Stimulated activated CD4-positive, alpha-beta T cell treated with anti-CD3 and anti-CD28 coated beads, Interleukin-2, amount 100 ng/mL, for 48 hours (primary cell): ENCODE measurements around the gene HMGCS2.
"Not testable (repeated sequence)": the region's sequence is repeated elsewhere in the genome, so short reads cannot be mapped to it uniquely, and the experiment has no call there.

Source experiments
- DNase-seq, 2 donors: peaks; one replicate each; pipeline ENCODE4 v3.0.0-alpha.2; 2020

HMGCS2 gene

GRCh38 chr1:119787776-119788175, 19.1 kb upstream of the HMGCS2 start:
- DNase-seq, result no peak

DNA sequence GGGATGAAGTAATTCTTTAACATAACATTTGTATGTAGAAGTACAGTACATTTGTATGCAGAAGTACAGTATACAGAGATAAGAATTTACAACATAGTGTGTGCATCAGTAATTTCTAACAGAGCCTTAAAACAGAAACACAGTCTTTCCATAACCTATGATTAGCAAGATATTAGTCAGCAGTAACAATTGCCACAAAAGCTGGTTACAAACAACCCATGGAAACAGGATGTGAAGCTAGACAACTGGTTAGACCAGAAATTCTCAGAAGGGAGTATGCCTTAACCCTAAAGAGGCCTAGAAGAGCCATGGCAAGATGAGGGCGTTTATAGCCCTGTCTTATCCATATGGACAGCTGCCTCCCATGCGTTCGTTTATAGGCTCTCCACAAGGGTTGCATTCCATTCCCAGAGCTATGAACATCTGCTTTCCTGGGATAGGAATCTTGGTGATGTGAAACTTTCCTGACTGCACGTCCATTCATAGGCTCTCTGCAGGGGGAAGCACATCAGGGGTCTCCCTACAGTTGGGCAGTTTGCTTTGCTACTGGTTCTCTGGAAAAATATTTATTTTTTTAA, 17.9 kb upstream of the HMGCS2 start:
- not testable (repeated sequence) for DNase-seq

DNA sequence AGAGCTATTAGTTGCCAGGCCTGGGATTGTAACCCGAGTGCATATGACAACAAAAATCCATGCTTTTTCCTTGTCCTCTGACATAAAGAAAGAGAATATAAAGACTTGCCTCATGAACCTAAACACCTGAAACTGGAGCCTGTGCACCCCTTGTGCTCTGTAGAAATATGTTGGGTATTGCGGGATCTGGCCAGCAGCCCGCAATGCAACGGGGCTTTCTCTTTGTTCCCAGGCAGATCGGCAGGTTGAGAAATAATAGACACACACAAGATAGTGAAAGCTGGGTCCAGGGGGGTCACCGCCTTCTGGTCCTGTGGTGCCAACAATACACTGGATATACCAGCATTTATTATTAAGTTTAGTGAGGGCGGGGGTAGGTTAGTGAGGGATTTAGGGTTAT, 17.3 kb upstream of the HMGCS2 start:
- not testable (repeated sequence) for DNase-seq

GRCh38 chr1:119784191-119784781, 15.6 kb upstream of the HMGCS2 start:
- DNase-seq, result no peak

GRCh38 chr1:119783354-119784185, 14.9 kb upstream of the HMGCS2 start:
- DNase-seq, result no peak

DNA sequence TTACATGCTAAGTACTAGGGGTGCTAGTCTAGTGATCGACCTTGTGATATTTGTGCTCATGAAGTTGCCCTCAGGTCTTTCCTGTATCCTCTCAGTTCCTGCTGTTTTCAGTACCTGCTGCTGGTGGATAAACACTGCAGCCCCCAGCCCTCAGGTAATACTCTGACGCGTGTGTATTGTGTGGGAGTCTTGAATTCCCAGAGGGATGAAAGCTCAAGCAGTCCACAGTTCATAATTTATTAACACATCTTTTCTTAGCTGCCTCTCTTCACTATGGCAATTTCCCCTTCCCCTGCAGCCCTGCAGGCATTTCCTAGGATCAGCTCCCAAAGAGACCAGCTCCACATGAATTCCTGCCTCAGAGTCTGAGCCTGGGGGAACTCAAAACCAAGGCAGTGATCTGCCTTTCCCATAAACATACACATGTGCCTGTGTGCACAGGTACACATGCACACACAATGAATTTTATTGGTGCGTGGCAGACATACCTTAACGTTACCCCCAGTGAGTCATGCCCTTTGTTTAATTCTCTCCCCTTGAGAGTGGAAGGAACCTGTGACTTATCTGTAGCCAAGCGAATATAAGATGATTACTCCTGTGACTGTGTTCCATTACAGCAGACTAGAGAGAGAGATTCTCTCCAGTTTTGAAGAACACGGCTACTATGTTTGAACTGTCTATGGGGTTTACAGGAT, 14.1 kb upstream of the HMGCS2 start:
- DNase-seq, result no peak

DNA sequence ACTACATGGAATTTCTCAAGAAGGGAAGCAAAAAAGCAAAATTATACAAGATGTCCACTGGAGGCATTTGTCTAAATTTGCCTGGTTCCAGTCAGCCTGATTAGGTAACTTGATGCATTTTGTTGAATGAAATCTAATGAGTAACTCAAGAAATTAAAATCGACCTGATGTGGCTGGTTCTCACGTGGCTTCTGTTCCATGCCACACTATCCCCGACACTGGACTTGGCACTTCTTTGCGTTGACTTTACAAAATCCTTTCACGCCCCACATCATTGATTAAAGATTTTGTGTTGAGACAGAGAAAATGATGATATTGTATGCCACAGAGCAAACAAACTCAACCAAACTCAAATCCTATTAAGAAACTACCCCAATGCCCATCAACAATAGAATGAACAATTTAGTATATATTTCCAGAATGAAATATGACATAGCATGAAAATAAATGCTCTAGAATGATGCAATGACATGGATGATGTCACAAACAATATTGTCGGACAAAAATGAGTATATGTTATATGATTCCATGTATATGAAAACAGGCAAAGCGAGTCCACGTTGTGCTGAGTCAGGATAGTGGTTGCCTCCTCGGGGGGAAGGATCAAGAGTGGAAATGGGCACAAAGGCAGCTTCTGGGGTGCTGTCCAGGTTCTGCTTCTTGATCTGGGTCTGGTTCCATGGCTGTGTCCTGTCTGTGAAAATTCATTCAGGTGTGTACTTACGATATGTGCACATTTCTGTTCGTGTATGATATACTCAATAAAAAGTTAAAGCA, 12.9 kb upstream of the HMGCS2 start:
- no peak for DNase-seq

DNA sequence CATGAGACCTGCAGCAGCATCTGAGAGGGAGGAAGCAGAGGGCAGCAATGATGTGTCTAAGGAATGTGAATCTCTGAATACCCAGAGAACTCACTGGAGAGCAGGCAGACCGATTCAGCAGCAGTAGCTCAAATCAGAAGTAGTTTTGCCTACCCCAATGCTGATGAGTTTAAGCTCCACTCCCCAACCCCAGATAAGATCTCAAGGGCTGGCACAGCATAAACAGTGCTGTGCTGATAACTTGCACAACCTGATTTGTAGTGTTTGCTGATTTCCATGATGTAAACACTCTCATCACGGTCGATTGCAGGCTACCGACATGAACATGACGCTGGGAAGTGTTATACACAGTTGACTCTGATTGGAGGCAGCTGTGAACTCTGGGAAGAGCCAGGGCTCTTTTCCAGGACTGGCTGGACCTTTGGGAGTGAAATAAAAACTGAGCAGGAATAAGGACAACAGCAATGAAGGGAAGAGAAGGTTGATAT, 11.2 kb upstream of the HMGCS2 start:
- DNase-seq, result no peak

- no peak for DNase-seq
Measured at GRCh38 chr1:119778886-119779560, 10.3 kb upstream of the HMGCS2 start.

DNA sequence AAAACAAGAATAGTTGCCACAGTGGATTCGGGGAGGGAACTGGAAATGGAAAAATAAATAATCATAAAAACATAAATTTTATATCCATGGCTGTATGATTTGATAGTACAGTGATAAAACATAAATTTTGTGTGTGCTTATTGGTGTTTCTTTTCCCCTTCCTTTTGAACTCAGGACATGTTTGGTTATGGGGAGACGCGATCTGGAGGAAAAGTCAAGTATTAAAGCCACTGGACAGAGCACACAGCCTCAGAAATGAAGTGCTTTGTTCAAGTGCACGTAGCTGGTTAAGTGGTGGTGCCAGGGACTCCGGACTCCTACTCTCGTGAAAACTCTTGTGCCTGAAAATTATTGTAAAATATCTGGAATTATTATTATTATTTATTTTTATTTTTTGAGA, 9.7 kb upstream of the HMGCS2 start:
- DNase-seq, result no peak

DNA sequence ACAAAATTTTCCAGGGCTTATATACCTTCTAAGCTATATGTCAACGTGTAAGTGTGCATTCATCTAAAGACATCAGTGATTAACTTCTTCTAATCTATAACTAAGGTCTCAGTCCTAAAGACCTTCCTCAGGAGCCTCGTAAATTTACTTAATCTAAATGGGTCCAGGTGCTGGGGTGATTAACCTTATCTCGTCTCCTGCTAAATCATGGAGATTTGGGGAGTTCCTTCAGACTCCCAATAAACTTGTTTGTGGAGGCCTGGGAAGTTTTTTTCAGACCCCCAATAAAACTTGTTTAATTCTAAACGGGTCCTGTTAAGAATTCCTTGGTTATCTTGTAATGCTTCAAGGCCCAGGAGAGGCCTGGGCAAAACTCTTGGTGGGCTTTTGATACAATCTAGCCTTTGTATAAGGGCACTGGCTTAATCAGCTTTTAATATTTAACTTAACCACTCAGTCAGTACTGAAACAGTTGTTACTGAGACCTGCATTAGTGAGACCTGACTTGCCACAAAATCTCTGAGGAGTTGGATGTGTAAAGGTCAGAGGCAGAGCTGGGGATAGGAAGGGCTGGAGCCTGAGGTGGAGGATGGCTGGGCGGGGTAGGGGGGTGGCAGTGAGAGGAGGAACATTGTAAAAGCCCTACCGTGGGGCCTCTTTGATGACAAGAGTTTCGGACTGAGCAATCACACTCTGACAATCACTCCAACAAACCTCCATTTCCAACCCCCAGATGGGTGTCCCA, 6.2 kb upstream of the HMGCS2 start:
- DNase-seq, result no peak

GRCh38 chr1:119773711-119774241, 5.1 kb upstream of the HMGCS2 start:
- DNase-seq, result no peak

DNA sequence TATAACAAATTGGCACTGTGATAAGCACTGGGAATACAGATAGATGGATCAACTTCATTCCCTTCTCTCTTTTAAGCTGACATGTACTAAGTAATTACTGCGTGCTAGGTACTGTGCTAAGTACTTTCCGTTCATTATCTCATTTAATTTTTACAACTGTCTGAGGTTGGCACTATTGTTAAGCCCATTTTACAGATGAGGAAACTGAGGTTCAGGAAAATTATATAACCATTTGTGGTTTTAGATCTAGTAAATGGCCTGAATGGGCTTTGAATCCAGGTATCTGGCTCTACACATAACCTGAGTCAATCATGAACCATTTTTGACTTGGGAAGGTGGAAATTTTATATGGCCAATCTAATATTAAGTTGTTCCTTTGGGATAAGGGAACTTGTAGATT, 3.6 kb upstream of the HMGCS2 start:
- DNase-seq, result no peak

GRCh38 chr1:119771770-119772169, 3.1 kb upstream of the HMGCS2 start:
- DNase-seq, result no peak

DNA sequence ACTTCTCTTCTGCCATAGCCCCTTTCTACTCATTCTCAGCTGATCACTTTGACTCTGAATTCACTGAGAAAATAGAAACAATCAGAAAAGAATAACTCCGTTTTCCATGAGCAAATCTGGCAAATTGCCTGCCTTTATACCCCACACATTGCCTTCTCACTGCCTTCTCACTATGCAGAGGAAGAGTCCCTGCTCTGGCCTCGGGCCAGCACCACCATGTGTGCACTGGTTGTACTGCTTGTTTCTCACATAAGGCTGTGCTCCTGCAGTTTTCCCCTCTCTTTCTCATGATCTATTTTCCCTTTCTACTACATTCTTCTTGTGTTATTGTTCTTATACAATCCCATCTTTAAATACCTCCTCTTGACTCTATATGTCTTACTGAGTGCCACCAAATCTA, 2.3 kb upstream of the HMGCS2 start:
- no peak for DNase-seq

- no peak for DNase-seq
Measured at GRCh38 chr1:119767486-119767885, 1.2 kb downstream of the HMGCS2 start.

DNA sequence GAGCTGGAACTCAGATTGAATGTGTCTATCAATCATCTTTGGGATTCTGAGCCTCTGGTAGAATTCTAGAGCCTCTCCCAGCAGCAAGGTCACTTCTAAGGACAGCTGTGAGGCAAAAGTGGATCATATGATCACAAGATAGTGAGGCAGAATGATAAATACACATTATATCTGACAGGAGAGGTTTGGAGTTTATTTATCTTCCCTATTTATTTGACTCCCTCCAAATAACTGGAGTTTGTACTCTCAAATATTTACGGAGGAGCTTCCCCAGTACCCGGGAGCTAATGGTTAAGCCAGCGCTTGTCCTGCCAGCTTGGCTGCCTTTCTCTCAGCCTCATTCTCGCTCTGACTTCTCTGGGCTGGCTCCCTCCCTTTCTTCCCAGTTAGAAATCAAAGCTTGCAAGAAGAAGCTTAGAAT, 2.3 kb downstream of the HMGCS2 start:
- no peak for DNase-seq

DNA sequence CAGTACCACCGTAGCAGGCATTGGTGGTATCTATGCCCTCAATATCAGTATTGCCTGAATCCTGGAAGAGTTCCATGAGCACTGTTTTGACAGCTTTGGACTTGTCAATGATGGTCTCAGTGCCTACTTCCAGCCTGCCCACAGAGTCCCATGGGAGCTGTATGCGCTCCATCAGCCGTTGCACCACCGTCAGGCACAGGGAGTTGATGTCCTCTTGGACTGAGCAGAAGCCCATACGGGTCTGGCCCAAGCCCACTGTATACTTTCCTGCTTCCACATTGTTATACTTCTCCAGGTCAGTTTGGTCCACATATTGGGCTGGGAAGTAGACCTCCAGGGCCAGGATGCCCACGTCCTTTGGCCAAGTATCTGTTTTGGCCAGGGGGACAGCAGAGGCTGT, 4.5 kb downstream of the HMGCS2 start:
- no peak for DNase-seq

- DNase-seq, result no peak
Measured at GRCh38 chr1:119762953-119763352, 5.8 kb downstream of the HMGCS2 start.

DNA sequence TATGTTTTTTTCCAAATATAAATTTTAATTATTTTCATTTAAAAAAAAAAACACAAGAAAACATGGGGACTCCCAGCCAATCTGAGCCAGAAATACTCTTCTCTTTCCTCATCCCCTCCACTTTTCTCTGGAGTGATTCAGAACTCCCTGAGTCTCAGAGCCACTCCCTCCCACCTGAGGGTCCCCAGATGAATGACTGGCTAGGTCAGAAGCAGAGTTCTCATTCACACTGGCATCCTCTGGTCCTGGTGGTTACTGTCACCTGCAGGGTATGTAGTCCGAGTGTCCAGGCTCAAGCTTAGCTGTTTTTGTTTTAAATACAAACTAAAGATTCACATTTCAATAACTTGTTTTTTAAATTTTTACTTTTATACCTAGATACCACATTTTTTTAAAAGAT, 6.3 kb downstream of the HMGCS2 start:
- DNase-seq, result no peak

- DNase-seq, result no peak
Measured at GRCh38 chr1:119758584-119758983, 10.1 kb downstream of the HMGCS2 start.
